IMR-90 (cell line): Measurements from ENCODE around the gene RHBDL1. TPM values are rescaled to one million over a fixed set of nuclear protein-coding genes. Genes with fewer than 3 reads are reported as not detected.
A peak's percentile ranks its signal among the peaks of the same experiment; 100 is the strongest.

Source experiments
- ATAC-seq: fragments of 200-7000 bp; cut with Tn5 transposase; 2 replicates; pipeline ENCODE4 v1.9.1; 2020; ENCODE audit warnings: low read depth, mild to moderate bottlenecking, moderate library complexity
- BruUV-seq: library from RNA; stranded (reverse); fragments of 400-500 nt; replicated peaks from 2 replicates; lab custom pipeline; 2021; lab: Mats Ljungman, UMichigan
- CTCF ChIA-PET: fragments of 300-600 bp; formaldehyde crosslinking; extraction: SDS; loops from one replicate; lab custom pipeline; 2021; ENCODE audit warnings: antibody characterized with exemption; lab: Yijun Ruan, JAX
- POLR2A ChIA-PET: fragments of 300-600 bp; sonication (Branson Sonifier 250); formaldehyde crosslinking; loops from one replicate; lab custom pipeline; 2022; ENCODE audit warnings: antibody characterized with exemption; ENCODE audit not compliant: unreplicated experiment; lab: Charles Lee
- DNase-seq: peaks from one replicate; pipeline ENCODE4 v3.0.0; 2013
- H2AFZ ChIP-seq: replicated peaks from 2 replicates; pipeline ENCODE3; 2013; ENCODE audit warnings: low read length, mild to moderate bottlenecking; ENCODE audit not compliant: poor library complexity
- H2AK5ac ChIP-seq: 2 replicates; pipeline ENCODE4 v1.6.1; 2013; ENCODE audit warnings: low read depth, low read length, inconsistent platforms
- H2AK9ac ChIP-seq: replicated peaks from 2 replicates; pipeline ENCODE3; 2013; ENCODE audit warnings: mild to moderate bottlenecking, low read depth, low read length, moderate library complexity; ENCODE audit not compliant: poor library complexity
- H2BK120ac ChIP-seq: 2 replicates; pipeline ENCODE4 v1.6.1; 2013; ENCODE audit warnings: low read depth, low read length, inconsistent platforms
- H2BK15ac ChIP-seq: 3 replicates; pipeline ENCODE4 v1.6.1; 2013; ENCODE audit warnings: low read depth, low read length, inconsistent platforms
- H2BK20ac ChIP-seq: 2 replicates; pipeline ENCODE4 v1.6.1; 2013; ENCODE audit warnings: low read depth, mild to moderate bottlenecking, inconsistent platforms, low read length, moderate library complexity
- H2BK5ac ChIP-seq: 2 replicates; pipeline ENCODE4 v1.6.1; 2013; ENCODE audit warnings: mild to moderate bottlenecking, low read depth, low read length, inconsistent platforms; ENCODE audit not compliant: poor library complexity, severe bottlenecking
- H3K14ac ChIP-seq: replicated peaks from 2 replicates; pipeline ENCODE4 v1.6.1; 2013; ENCODE audit warnings: low read depth, low read length, inconsistent platforms
- H3K18ac ChIP-seq: 2 replicates; pipeline ENCODE4 v1.6.1; 2013; ENCODE audit warnings: low read depth, low read length, control low read depth
- H3K23ac ChIP-seq: 2 replicates; pipeline ENCODE4 v1.6.1; 2013; ENCODE audit warnings: low read depth, low read length, inconsistent platforms
- H3K27ac ChIP-seq: 2 replicates; pipeline ENCODE4 v1.5.1; 2013; ENCODE audit warnings: mild to moderate bottlenecking, control low read depth, low read length; ENCODE audit not compliant: insufficient read depth
- H3K27me3 ChIP-seq: 2 replicates; pipeline ENCODE4 v1.6.1; 2013; ENCODE audit warnings: low read length; ENCODE audit not compliant: control insufficient read depth, insufficient read depth
- H3K36me3 ChIP-seq: 2 replicates; pipeline ENCODE4 v1.6.1; 2013; ENCODE audit warnings: low read length, mixed read lengths; ENCODE audit not compliant: control insufficient read depth, insufficient read depth
- H3K4ac ChIP-seq: 2 replicates; pipeline ENCODE4 v1.6.1; 2013; ENCODE audit warnings: low read depth, low read length, inconsistent platforms
- H3K4me1 ChIP-seq: 2 replicates; pipeline ENCODE4 v1.6.1; 2013; ENCODE audit warnings: low read length, mixed read lengths; ENCODE audit not compliant: control insufficient read depth, insufficient read depth
- H3K4me2 ChIP-seq: 2 replicates; pipeline ENCODE4 v1.6.1; 2013; ENCODE audit warnings: low read depth, mild to moderate bottlenecking, control low read depth, low read length, moderate library complexity
- H3K4me3 ChIP-seq: 2 replicates; pipeline ENCODE4 v1.5.1; 2013; ENCODE audit warnings: low read depth, mild to moderate bottlenecking, control low read depth, low read length, moderate library complexity; ENCODE audit not compliant: insufficient read depth
- H3K56ac ChIP-seq: 2 replicates; pipeline ENCODE4 v1.6.1; 2013; ENCODE audit warnings: low read length, inconsistent platforms; ENCODE audit not compliant: insufficient read depth; ENCODE audit errors: extremely low read depth
- H3K79me1 ChIP-seq, 2 experiments: 2 replicates each; pipeline ENCODE4 v1.6.1; 2013; ENCODE audit warnings: low read length in 2 of 2, inconsistent platforms in 1 of 2, low read depth in 1 of 2
- H3K9ac ChIP-seq: 2 replicates; pipeline ENCODE4 v1.6.1; 2013; ENCODE audit warnings: low read depth, low read length, control low read depth
- H3K9me1 ChIP-seq: 2 replicates; pipeline ENCODE4 v1.6.1; 2013; ENCODE audit warnings: low read length, inconsistent platforms; ENCODE audit not compliant: insufficient read depth
- H3K9me3 ChIP-seq: 2 replicates; pipeline ENCODE4 v1.6.1; 2013; ENCODE audit warnings: low read length; ENCODE audit not compliant: control insufficient read depth, insufficient read depth
- H4K20me1 ChIP-seq: 2 replicates; pipeline ENCODE4 v1.6.1; 2013; ENCODE audit warnings: low read length, inconsistent platforms; ENCODE audit not compliant: insufficient read depth
- H4K5ac ChIP-seq: 2 replicates; pipeline ENCODE4 v1.6.1; 2013; ENCODE audit warnings: mild to moderate bottlenecking, low read depth, low read length, control low read depth
- H4K8ac ChIP-seq, 2 experiments: 2 replicates each; pipeline ENCODE4 v1.6.1; 2013; ENCODE audit warnings: low read depth in 2 of 2, low read length in 2 of 2, control low read depth in 1 of 2, inconsistent platforms in 1 of 2
- H4K91ac ChIP-seq: 2 replicates; pipeline ENCODE4 v1.6.1; 2013; ENCODE audit warnings: low read depth, low read length, inconsistent platforms; ENCODE audit not compliant: insufficient read depth
- BHLHE40 ChIP-seq: fragments of 150-350 bp; IDR thresholded peaks from 2 replicates; pipeline ENCODE4 v1.6.1; 2016; ENCODE audit warnings: mild to moderate bottlenecking, low read depth, low read length
- CEBPB ChIP-seq: IDR thresholded peaks from 2 replicates; pipeline ENCODE4 v1.6.1; 2012; ENCODE audit warnings: low read depth, low read length, improper control_type of control experiment
- CHD1 ChIP-seq: IDR thresholded peaks from 2 replicates; pipeline ENCODE4 v1.6.1; 2012; ENCODE audit warnings: low read depth, low read length, improper control_type of control experiment
- CTCF ChIP-seq: conservative IDR thresholded peaks from 2 replicates; pipeline ENCODE4 v1.5.1; 2012; ENCODE audit warnings: mild to moderate bottlenecking, low read depth, low read length, improper control_type of control experiment
- FOS ChIP-seq: fragments of 150-350 bp; IDR thresholded peaks from 2 replicates; pipeline ENCODE4 v1.6.1; 2016; ENCODE audit warnings: low read depth, low read length
- MAFK ChIP-seq: IDR thresholded peaks from 2 replicates; pipeline ENCODE4 v1.6.1; 2012; ENCODE audit warnings: low read depth, low read length, improper control_type of control experiment
- MAZ ChIP-seq: IDR thresholded peaks from 2 replicates; pipeline ENCODE4 v1.6.1; 2012; ENCODE audit warnings: low read depth, mild to moderate bottlenecking, low read length, improper control_type of control experiment, moderate library complexity, borderline replicate concordance
- MXI1 ChIP-seq: IDR thresholded peaks from 2 replicates; pipeline ENCODE4 v1.6.1; 2012; ENCODE audit warnings: low read depth, mild to moderate bottlenecking, low read length, moderate library complexity, borderline replicate concordance
- NFE2L2 ChIP-seq: fragments of 150-350 bp; IDR thresholded peaks from 2 replicates; pipeline ENCODE4 v1.6.1; 2016; ENCODE audit warnings: low read depth, mild to moderate bottlenecking, low read length
- POLR2A ChIP-seq: IDR thresholded peaks from 2 replicates; pipeline ENCODE4 v1.6.1; 2012; ENCODE audit warnings: mild to moderate bottlenecking, low read depth, low read length
- RAD21 ChIP-seq: IDR thresholded peaks from 2 replicates; pipeline ENCODE4 v1.6.1; 2012; ENCODE audit warnings: low read length, improper control_type of control experiment
- RFX5 ChIP-seq: IDR thresholded peaks from 2 replicates; pipeline ENCODE4 v1.8.0; 2012; ENCODE audit warnings: low read depth, mild to moderate bottlenecking, low read length, moderate library complexity
- SMC3 ChIP-seq: fragments of 150-350 bp; IDR thresholded peaks from 2 replicates; pipeline ENCODE4 v1.6.1; 2016; ENCODE audit warnings: low read depth, mild to moderate bottlenecking, antibody characterized with exemption, low read length, moderate library complexity
- USF2 ChIP-seq: fragments of 150-350 bp; IDR thresholded peaks from 2 replicates; pipeline ENCODE4 v1.6.1; 2017; ENCODE audit warnings: mild to moderate bottlenecking, antibody characterized with exemption, low read length, low read depth
- WGBS, 2 experiments: methylation state at CpG; one replicate each; pipeline versions ENCODE4 v1.1.5 to v1.1.7; 2013; ENCODE audit warnings: missing lambda C conversion rate in 2 of 2; ENCODE audit not compliant: insufficient read length in 1 of 2; ENCODE audit errors: extremely low coverage in 2 of 2; 5-methylcytosine and 5-hydroxymethylcytosine counted together
- dilution Hi-C: fragments of 300-500 bp; cut with HindIII; formaldehyde crosslinking; loops from one replicate; pipeline ENCODE4 v1.14.3; 2018; ENCODE audit warnings: low sequenced_read_pairs; ENCODE audit not compliant: unreplicated experiment
- in situ Hi-C: fragments of 300-500 bp; cut with MboI; formaldehyde crosslinking; loops from 3 replicates; pipeline ENCODE4 v1.14.3; 2019; ENCODE audit warnings: low sequenced_read_pairs, inconsistent platforms, mixed read lengths
- intact Hi-C: fragments of 100-400 bp; cut with micrococcal nuclease; formaldehyde crosslinking; loops from 2 replicates; pipeline ENCODE4 v1.10.0; 2022
- polyA plus RNA-seq, 3 experiments: library from polyadenylated mRNA; depleted of rRNA; stranded (reverse); fragments of >200 nt; gene quantifications; 2 replicates each; pipeline ENCODE4 v1.2.3, GENCODE V29; 2012; ENCODE audit warnings: low replicate concordance in 1 of 3
- total RNA-seq: library from RNA; depleted of rRNA; stranded (reverse); fragments of >200 nt; gene quantifications from 2 replicates; pipeline ENCODE4 v1.2.3, GENCODE V29; 2012

Gene RHBDL1
- total and polyA plus RNA-seq, 2 of the 4 experiments (the other 2 are of a cell fraction) = 0.72 to 4.1 TPM

- TF ChIP-seq MXI1 (no peak), USF2 (no peak), CEBPB (no peak), MAFK (no peak)
Measured at GRCh38 chr16:646679-647172, 28.7 kb upstream of the RHBDL1 start (continued).

- Histone ChIP-seq H2BK120ac (no peak overlapping the region), H3K14ac (no peak overlapping the region), H2AK5ac (no peak overlapping the region), H2BK5ac (no peak overlapping the region), H3K56ac (no peak overlapping the region), H3K23ac (no peak overlapping the region), H2BK15ac (no peak overlapping the region), H3K27me3 (no peaks in the 10 kb centered on the region), H3K9me3 (no peaks in the 10 kb centered on the region), H2BK20ac (no peak overlapping the region), H3K18ac (no peak overlapping the region), H2AK9ac (peak overlapping the region; percentile 50), H3K4me2 (no peak overlapping the region), H3K36me3 (0 out of 2 replicates have a peak, but pooled peaks cover 1% of the 10 kb centered on the region), H2AFZ (no peak overlapping the region), H3K4ac (no peak overlapping the region), H3K27ac (no peak overlapping the region), H3K4me3 (no peak overlapping the region), H3K4me1 (peaks cover 21% of the 10 kb centered on the region), H3K9ac (no peak overlapping the region), H4K5ac (no peak overlapping the region), H4K20me1 (no peaks in the 10 kb centered on the region; the same call in 1 of the 2 replicates), H4K91ac (no peak overlapping the region), H3K9me1 (peaks cover 15% of the 10 kb centered on the region), H4K8ac (no peak overlapping the region), H3K79me1 (peaks cover 13 to 54% of the 10 kb centered on the region in 2 experiments; a peak in 3 of 4 replicates)
- intact Hi-C loops = no loop called here
- in situ Hi-C loops = loop anchor here (10.0 kb wide), 1 partner anchor 253 kb away; the partner anchor contains the start of gene NME4
- ATAC-seq (no peak), DNase-seq (no peak)
- POLR2A ChIA-PET = no interaction called here
- BruUV-seq = no TSS peak
- dilution Hi-C loops = no loop called here
- CTCF ChIA-PET = interaction anchor here (0.8 kb wide), 1 partner anchor 13 kb away, joined by 3 read pairs; no protein-coding TSS in a partner anchor
- WGBS, 2 experiments = 93% methylated on average over 17 of the region's 25 CpGs; no CpG with 5 or more reads in 1 of the 2 experiments
- TF ChIP-seq BHLHE40 = no peak
- TF ChIP-seq NFE2L2 = no peak
- TF ChIP-seq MAFK = no peak
- TF ChIP-seq MAZ = no peak
- no peak for TF ChIP-seq FOS
- no peak for TF ChIP-seq MXI1
- TF ChIP-seq SMC3 = no peak
- TF ChIP-seq RAD21 = no peak
- no peak for TF ChIP-seq CTCF
- TF ChIP-seq RFX5 = no peak
- TF ChIP-seq POLR2A = no peak
- TF ChIP-seq CHD1 = no peak
Measured at GRCh38 chr16:647173-647902, 28.1 kb upstream of the RHBDL1 start.
